Activated CD4-positive, alpha-beta memory T cell treated with anti-CD3 and anti-CD28 coated beads, Interleukin-2, amount 10 ng/mL, durations not matched to agents 7 days and 5 days (primary cell): ENCODE data around the gene CYTH4. TPM values are rescaled to one million over a fixed set of nuclear protein-coding genes. Genes with fewer than 3 reads are reported as not detected.

ENCODE experiments used
- CTCF ChIA-PET: fragments of 350-600 bp; sonication (Branson Sonifier 250); formaldehyde crosslinking; loops from one replicate; lab custom pipeline; 2021; ENCODE audit warnings: antibody characterized with exemption, inconsistent platforms; lab: Charles Lee
- POLR2A ChIA-PET: fragments of 350-600 bp; sonication (Branson Sonifier 250); formaldehyde crosslinking; loops from one replicate; lab custom pipeline; 2021; ENCODE audit warnings: antibody characterized with exemption; lab: Charles Lee
- DNase-seq: peaks from one replicate; pipeline ENCODE4 v3.0.0-alpha.2; 2020
- H3K27ac Mint-ChIP-seq: one replicate; pipeline ENCODE4 v1.8.0; 2021; ENCODE audit warnings: mild to moderate bottlenecking, mixed read lengths
- H3K27me3 Mint-ChIP-seq: one replicate; pipeline ENCODE4 v1.8.0; 2021; ENCODE audit warnings: mixed read lengths
- H3K36me3 Mint-ChIP-seq: one replicate; pipeline ENCODE4 v1.8.0; 2021; ENCODE audit warnings: low read depth, mixed read lengths
- H3K4me1 Mint-ChIP-seq: one replicate; pipeline ENCODE4 v1.8.0; 2021; ENCODE audit warnings: mixed read lengths
- H3K4me3 Mint-ChIP-seq: one replicate; pipeline ENCODE4 v1.8.0; 2021; ENCODE audit warnings: mild to moderate bottlenecking, mixed read lengths
- H3K9me3 Mint-ChIP-seq: one replicate; pipeline ENCODE4 v1.8.0; 2021; ENCODE audit warnings: mixed read lengths
- total RNA-seq, 2 experiments: library from RNA; stranded (reverse); gene quantifications; one replicate each; pipeline ENCODE4 v1.2.3, GENCODE V29; 2021

Gene CYTH4
- total RNA-seq, 2 experiments from 2014 or later = 114 to 126 TPM

DNA sequence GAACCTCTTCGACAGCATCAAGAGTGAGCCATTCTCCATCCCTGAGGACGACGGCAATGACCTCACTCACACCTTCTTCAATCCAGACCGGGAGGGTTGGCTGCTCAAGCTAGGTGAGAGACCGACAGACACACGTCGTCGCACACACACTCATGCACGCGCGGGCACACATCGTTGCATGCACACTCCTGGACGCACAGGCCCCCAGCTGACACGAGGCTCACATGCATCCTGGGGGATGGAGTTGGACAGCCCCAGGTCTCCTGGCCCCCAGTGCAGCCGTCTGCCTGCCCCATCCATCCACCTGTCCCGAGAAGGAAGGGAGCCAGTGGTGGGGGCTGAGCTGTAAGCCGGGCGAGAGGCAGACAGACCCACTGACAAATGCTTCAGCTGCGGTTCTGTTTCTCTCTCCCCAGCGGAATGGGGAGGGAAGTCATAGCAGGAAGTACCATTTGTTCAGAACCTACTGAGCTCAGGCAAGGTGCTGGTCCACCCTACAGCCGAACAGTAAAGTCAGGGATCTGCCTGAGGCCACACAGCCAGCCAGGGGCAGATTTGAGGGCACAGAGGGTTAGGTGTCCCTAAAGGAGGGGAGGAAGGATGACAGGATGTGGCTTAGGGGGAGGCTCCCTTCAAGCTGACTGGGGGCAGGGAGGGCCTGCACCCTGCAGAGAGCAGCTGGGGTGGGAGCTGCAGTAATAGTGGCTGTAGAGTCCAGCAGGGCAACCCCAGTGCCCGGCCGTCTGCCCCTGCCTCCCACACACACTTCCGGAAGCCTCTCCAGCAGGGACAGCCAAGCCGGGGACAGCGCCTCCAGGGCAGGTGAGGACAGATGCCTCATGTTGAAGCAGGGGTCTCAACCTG, 27.1 kb downstream of the CYTH4 start:
- POLR2A ChIA-PET = interaction anchor here (0.7 to 2.5 kb wide), 25 partner anchors 8 to 448 kb away, joined by 3 to 41 read pairs (median 4); partner anchors contain the start of genes MFNG, NCF4 and RAC2
- Mint-ChIP-seq H3K4me1 (peaks cover 88% of the 10 kb centered on the region), H3K27ac (peak overlapping the region; percentile 100), H3K36me3 (peaks cover 85% of the 10 kb centered on the region), H3K4me3 (peak overlapping the region; percentile 45), H3K27me3 (no peaks in the 10 kb centered on the region), H3K9me3 (no peaks in the 10 kb centered on the region)
- CTCF ChIA-PET = interaction anchor here (0.6 to 2.6 kb wide), 12 partner anchors 28 to 453 kb away, joined by 3 to 9 read pairs (median 4); no protein-coding TSS in a partner anchor
- DNase-seq = peak; percentile 80

DNA sequence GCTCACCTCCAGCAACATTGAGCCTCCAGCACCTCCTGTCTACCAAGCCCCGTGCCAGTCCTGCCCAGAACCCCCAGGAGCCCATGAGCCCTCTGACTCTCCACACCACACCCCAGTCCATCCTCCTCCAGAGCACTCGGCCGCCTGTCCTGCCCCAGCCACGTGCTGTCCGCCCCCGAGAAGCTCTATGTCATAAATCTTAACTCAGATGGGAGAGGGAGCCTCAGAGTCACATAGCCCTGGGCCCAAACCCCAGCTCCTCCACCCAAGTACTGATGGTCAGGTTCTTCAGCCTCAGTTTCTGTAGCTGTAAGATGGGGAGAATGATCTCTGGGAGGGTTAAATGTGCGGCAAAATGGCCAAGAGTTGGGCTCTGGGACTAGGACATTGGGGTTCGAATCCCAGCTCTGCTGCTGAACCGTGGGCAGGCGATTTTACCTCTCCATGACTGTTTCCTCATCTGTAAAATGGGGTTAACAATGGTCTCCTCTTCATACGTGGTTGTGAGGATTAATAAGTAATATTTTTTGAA, 27.8 kb downstream of the CYTH4 start:
- DNase-seq = no peak
- peaks cover 82% of the 10 kb centered on the region for H3K36me3 Mint-ChIP-seq
- CTCF ChIA-PET = interaction anchor here (0.6 to 2.6 kb wide), 13 partner anchors 29 to 454 kb away, joined by 3 to 9 read pairs (median 4); no protein-coding TSS in a partner anchor

DNA sequence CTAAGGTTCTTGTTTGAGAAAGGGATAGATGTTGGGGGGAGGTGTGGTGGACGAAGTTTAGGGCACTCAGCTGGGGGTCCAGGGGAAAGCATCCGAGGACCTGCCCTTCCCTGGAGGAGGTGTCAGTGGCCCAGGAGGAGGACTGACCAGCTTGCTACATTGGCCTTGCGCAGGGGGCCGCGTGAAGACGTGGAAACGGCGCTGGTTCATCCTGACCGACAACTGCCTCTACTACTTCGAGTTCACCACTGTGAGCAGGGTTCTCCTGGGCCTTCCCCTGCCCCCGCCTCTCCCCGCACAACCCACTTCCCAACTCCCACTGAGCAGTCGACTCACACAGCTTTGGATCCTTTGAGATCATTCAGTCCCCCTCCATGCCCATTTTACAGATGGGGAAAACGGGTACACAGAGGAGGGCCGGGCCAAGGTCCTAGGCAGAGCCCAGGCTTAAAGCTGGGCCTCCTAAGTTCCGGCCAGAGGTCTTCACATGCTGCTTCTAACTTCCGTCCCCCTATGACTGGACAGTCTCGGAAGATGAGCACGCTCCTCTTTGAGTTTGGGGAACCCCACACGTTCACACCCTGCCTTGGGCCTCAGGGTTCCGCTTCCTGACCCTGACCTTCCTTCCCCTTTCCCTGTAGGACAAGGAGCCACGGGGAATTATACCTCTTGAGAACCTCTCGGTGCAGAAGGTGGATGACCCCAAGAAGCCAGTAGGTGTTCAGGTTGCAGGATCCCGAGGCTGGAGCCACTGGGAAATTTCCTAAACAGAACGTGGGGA, 28.7 kb downstream of the CYTH4 start:
- Mint-ChIP-seq H3K27ac (peak overlapping the region; percentile 100), H3K27me3 (no peaks in the 10 kb centered on the region), H3K4me1 (peaks cover 83% of the 10 kb centered on the region), H3K36me3 (peaks cover 73% of the 10 kb centered on the region), H3K4me3 (no peak overlapping the region), H3K9me3 (no peaks in the 10 kb centered on the region)
- DNase-seq = no peak
- CTCF ChIA-PET = interaction anchor here (1.1 to 2.6 kb wide), 3 partner anchors 43 to 118 kb away, joined by 3 to 9 read pairs (median 5); no protein-coding TSS in a partner anchor
- POLR2A ChIA-PET = interaction anchor here (1.0 to 2.5 kb wide), 8 partner anchors 11 to 175 kb away, joined by 3 to 41 read pairs (median 10); partner anchors contain the start of genes MFNG and RAC2

More for the DNA sequence above, 27.8 kb downstream of the CYTH4 start:
- Mint-ChIP-seq H3K27ac (peak overlapping the region; percentile 100), H3K4me3 (no peak overlapping the region), H3K9me3 (no peaks in the 10 kb centered on the region), H3K27me3 (no peaks in the 10 kb centered on the region), H3K4me1 (peaks cover 89% of the 10 kb centered on the region)
- POLR2A ChIA-PET = interaction anchor here (0.7 to 2.5 kb wide), 22 partner anchors 8 to 449 kb away, joined by 3 to 41 read pairs (median 4); partner anchors contain the start of genes MFNG, NCF4 and RAC2

GRCh38 chr22:37311761-37312312, 29.5 kb downstream of the CYTH4 start:
- Mint-ChIP-seq H3K36me3 (peaks cover 65% of the 10 kb centered on the region), H3K4me3 (no peak overlapping the region), H3K27me3 (no peaks in the 10 kb centered on the region), H3K27ac (no peak overlapping the region), H3K4me1 (peaks cover 80% of the 10 kb centered on the region), H3K9me3 (no peaks in the 10 kb centered on the region)
- DNase-seq = no peak
- CTCF ChIA-PET = interaction anchor here (1.4 kb wide), 1 partner anchor 52 kb away, joined by 4 read pairs; no protein-coding TSS in a partner anchor
- POLR2A ChIA-PET = interaction anchor here (1.4 kb wide), 1 partner anchor 37 kb away, joined by 3 read pairs; no protein-coding TSS in a partner anchor

DNA sequence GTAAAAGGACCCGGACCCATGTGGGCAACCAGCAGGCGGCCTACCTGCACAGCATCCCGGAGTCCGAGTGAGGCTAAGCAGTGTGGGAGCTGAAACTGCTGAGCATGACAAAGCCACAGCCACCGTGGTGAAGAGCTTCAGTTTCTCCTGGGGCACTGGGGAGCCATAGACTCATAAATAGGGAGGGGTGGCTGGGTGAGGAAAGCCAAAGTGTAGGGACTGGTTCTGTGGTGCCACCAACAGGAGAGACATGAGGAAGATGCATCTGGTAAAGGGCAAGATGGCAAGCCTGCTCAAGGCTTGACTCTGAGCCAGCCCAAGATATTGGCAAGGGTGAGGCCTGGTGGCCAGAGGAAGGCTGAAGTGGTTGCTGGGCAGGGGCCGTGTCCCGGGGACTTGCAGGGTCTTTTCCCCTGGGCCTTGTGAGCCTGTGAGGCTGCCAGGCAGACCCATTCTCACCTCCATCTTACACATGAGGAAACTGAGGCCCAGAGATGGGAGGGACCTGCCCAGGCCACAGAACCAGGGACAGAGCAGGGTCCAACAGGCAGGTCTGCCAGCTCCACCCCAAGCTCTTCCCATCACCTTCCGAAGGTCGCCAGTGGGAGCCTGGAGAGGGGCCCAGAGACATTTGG, 30.4 kb downstream of the CYTH4 start:
- ChIA-PET CTCF (interaction anchor here (1.4 kb wide), 1 partner anchor 53 kb away, joined by 4 read pairs; no protein-coding TSS in a partner anchor), POLR2A (interaction anchor here (2.0 kb wide), 1 partner anchor 45 kb away, joined by 9 read pairs; no protein-coding TSS in a partner anchor)
- DNase-seq = no peak
- Mint-ChIP-seq H3K4me3 (no peak overlapping the region), H3K36me3 (peaks cover 61% of the 10 kb centered on the region), H3K9me3 (no peaks in the 10 kb centered on the region), H3K27me3 (peaks cover 1% of the 10 kb centered on the region), H3K4me1 (peaks cover 73% of the 10 kb centered on the region), H3K27ac (peak overlapping the region; percentile 62)

DNA sequence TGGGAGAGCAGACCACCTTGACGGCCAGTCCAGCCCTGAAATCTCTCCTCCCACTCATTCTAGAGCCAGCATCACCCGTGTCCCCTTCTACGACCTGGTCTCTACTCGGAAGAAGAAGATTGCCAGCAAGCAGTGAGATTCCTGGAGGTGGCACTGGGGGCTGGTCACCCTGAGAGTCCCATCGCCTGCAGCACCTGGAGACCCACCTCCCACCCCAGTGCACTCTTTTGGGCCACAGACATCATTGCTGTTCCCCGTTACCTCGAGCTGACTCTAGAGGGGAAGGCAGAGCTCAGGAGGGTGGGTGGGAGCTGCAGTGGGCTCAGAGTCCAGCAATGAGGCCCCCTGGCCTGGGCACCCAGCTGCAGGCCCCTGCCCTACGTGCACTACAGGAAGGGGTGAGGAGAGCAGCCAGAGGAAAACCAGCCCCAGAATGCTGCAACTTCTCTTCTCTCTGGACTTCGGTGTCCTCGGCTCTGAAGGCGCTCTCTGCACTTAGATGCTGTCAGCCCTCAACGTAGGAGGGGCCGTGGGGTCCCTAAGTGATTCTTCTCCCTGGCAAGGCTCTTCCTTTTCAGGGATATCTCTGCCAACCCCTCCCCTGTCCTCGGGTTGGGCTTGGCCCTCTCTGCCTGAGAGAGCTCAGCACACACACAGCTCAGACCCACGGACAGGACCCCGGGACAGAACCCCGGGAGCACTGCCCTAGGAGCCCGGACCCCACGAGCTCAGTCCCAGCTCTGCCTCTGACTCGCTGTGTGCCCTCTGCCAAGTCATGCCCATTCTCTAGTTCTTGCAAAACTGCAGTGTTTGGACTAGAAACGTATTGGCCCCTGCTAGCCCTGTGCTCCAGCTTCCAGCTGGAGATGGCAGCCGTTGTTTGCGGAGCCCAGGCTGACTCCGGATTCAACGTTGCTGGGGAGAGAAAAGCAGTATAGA, 31.3 kb downstream of the CYTH4 start:
- ChIA-PET CTCF (interaction anchor here (1.0 to 3.0 kb wide), 3 partner anchors 9 to 114 kb away, joined by 3 to 11 read pairs (median 3); no protein-coding TSS in a partner anchor), POLR2A (interaction anchor here (1.2 to 2.0 kb wide), 3 partner anchors 33 to 144 kb away, joined by 3 to 9 read pairs (median 6); no protein-coding TSS in a partner anchor)
- H3K27me3 Mint-ChIP-seq = peaks cover 3% of the 10 kb centered on the region
- H3K36me3 Mint-ChIP-seq = peaks cover 52% of the 10 kb centered on the region
- no peak overlapping the region for H3K4me3 Mint-ChIP-seq
- peaks cover 63% of the 10 kb centered on the region for H3K4me1 Mint-ChIP-seq
- no peak for DNase-seq
- H3K9me3 Mint-ChIP-seq = no peaks in the 10 kb centered on the region
- H3K27ac Mint-ChIP-seq = peak overlapping the region; percentile 44

GRCh38 chr22:37314315-37315074, 32.2 kb downstream of the CYTH4 start:
- Mint-ChIP-seq H3K9me3 (no peaks in the 10 kb centered on the region), H3K27me3 (peaks cover 3% of the 10 kb centered on the region), H3K4me1 (peaks cover 55% of the 10 kb centered on the region), H3K36me3 (peaks cover 44% of the 10 kb centered on the region), H3K4me3 (no peak overlapping the region), H3K27ac (peak overlapping the region; percentile 21)
- peak; percentile 38 for DNase-seq
- POLR2A ChIA-PET = interaction anchor here (0.9 to 2.0 kb wide), 4 partner anchors 33 to 143 kb away, joined by 3 to 9 read pairs (median 4); no protein-coding TSS in a partner anchor
- CTCF ChIA-PET = interaction anchor here (0.7 to 4.5 kb wide), 5 partner anchors 10 to 143 kb away, joined by 3 to 53 read pairs (median 3); partner anchors contain the start of gene CYTH4

DNA sequence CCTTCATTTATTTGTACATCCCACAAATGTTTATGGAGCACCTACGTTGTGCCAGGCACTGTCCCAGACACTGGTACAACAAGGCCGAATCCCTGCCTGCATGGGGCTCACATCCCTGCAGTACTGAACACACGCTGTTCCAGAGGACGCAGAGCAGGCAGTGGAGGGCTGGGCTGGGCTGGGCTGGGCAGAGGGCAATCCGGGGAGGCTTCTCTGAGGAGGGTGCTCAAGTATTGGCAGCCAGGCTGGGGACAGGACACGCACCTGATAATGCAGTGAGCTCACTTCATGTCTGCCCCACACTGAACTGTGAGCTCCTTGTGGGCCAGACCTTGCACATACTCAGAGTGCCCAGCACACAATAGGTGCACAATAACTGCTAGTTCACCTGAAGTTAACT, 34.1 kb downstream of the CYTH4 start:
- H3K4me1 Mint-ChIP-seq = peaks cover 37% of the 10 kb centered on the region
- peaks cover 9% of the 10 kb centered on the region for H3K27me3 Mint-ChIP-seq
- H3K36me3 Mint-ChIP-seq = peaks cover 26% of the 10 kb centered on the region
- ChIA-PET CTCF (interaction anchor here (0.7 to 4.5 kb wide), 19 partner anchors 12 to 250 kb away, joined by 3 to 53 read pairs (median 4); partner anchors contain the start of genes MFNG and RAC2), POLR2A (interaction anchor here (0.8 to 3.3 kb wide), 8 partner anchors 11 to 292 kb away, joined by 3 to 17 read pairs (median 4); no protein-coding TSS in a partner anchor)
- no peak overlapping the region for H3K27ac Mint-ChIP-seq
- no peak for DNase-seq
- no peak overlapping the region for H3K4me3 Mint-ChIP-seq
- H3K9me3 Mint-ChIP-seq = no peaks in the 10 kb centered on the region

DNA sequence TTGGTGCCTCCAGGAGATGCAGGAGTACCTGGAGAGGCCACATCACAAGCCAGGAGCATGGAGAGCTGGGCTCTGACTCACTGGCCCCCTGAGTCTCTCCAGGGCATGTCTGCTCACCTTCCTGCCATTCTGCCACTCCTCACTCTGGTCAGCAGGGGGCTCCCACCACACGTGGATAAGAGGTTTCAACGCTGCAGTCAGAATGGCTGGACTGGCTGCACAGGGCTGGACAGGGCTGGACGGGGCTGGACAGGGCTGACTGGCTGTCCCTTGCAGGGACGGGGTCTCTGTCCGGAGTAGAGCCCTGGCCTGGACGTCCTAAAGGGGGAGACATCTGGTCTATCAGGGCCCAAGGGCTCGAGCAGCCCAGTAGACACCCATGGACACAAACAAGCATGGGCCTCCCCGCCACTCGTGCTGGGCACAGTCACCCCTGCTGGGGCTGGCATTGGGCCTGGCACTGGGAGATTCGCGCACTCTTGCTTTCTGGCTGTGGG, 34.6 kb downstream of the CYTH4 start:
- ChIA-PET POLR2A (interaction anchor here (0.9 to 3.3 kb wide), 9 partner anchors 7 to 291 kb away, joined by 3 to 17 read pairs (median 4); no protein-coding TSS in a partner anchor), CTCF (interaction anchor here (0.7 to 4.5 kb wide), 20 partner anchors 12 to 275 kb away, joined by 3 to 53 read pairs (median 4); partner anchors contain the start of genes MFNG and RAC2)
- H3K4me3 Mint-ChIP-seq = no peak overlapping the region
- peaks cover 37% of the 10 kb centered on the region for H3K4me1 Mint-ChIP-seq
- H3K9me3 Mint-ChIP-seq = no peaks in the 10 kb centered on the region
- peaks cover 10% of the 10 kb centered on the region for H3K27me3 Mint-ChIP-seq
- no peak overlapping the region for H3K27ac Mint-ChIP-seq
- H3K36me3 Mint-ChIP-seq = peaks cover 25% of the 10 kb centered on the region
- peak; percentile 79 for DNase-seq
